ENCODE data around the gene CDH3. TPM values are rescaled to one million over a fixed set of nuclear protein-coding genes. Genes with fewer than 3 reads are reported as not detected.

The CDH3 gene
- total and polyA plus RNA-seq, 2 of the 13 experiments (the other 11 are each of a cell fraction or from before 2014, with no cell fraction given), result 0.11 TPM; not detected in 1

- ChIA-PET POLR2A (no interaction called here), CTCF (ENCODE audit: low intra/inter-chr PET ratio, low total read pairs) (no interaction called here)
- H3K4me1 ChIP-seq (ENCODE audit: insufficient read depth, low read length), result 0 out of 2 replicates have a peak, but pooled peaks cover 9% of the 10 kb centered on the region
- no peak overlapping the region for H3K27ac ChIP-seq (ENCODE audit: extremely low read length, insufficient read depth, low read length)
- in situ Hi-C loops (cut with HindIII; ENCODE audit: extremely low pct_ligation_motif_present, low pct_unique_long_range_greater_than_20kb), result no loop called here
- no peak for TF ChIP-seq ZNF549 (CRISPR knock-in tag; IDR thresholded peaks at IDR 0.05)
- no peak for TF ChIP-seq NPAS2 (CRISPR knock-in tag; IDR thresholded peaks at IDR 0.05; ENCODE audit: borderline replicate concordance)
- TF ChIP-seq RERE (CRISPR knock-in tag; IDR thresholded peaks at IDR 0.05; ENCODE audit: low read depth), result no peak
- TF ChIP-seq ZNF768 (CRISPR knock-in tag; IDR thresholded peaks at IDR 0.05), result no peak
- no peak for TF ChIP-seq DNMT1 (CRISPR knock-in tag; IDR thresholded peaks at IDR 0.05)
- no peak for TF ChIP-seq YEATS4 (CRISPR knock-in tag; IDR thresholded peaks at IDR 0.05; ENCODE audit: borderline replicate concordance)
- no peak for TF ChIP-seq GRHL1 (CRISPR knock-in tag; conservative IDR thresholded peaks at IDR 0.05)
- no peak for TF ChIP-seq KDM6A (CRISPR knock-in tag; IDR thresholded peaks at IDR 0.05; ENCODE audit: low read depth)
- TF ChIP-seq ZNF530 (CRISPR knock-in tag; IDR thresholded peaks at IDR 0.05; ENCODE audit: low read depth), result no peak
- no peak for TF ChIP-seq ZNF510 (CRISPR knock-in tag; IDR thresholded peaks at IDR 0.05; ENCODE audit: low read depth)
- no peak for TF ChIP-seq SATB2 (CRISPR knock-in tag; IDR thresholded peaks at IDR 0.05)
- no peak overlapping the region for H3K4me2 ChIP-seq (ENCODE audit: low read depth, low read length)
- DNase-seq (ENCODE audit: low spot score), result no peak
- H4K20me1 ChIP-seq (ENCODE audit: insufficient read depth, low read length), result no peaks in the 10 kb centered on the region
- ATAC-seq, result peak; percentile 53
- 16% methylated on average over 5 of the region's 5 CpGs for whole genome bisulfite sequencing (ENCODE audit: low lambda C conversion rate)
- no peaks in the 10 kb centered on the region for H3K36me3 ChIP-seq (replicated peaks in 1 of 2; ENCODE audit: control insufficient read depth in 1 of 2, insufficient read depth in 2 of 2, low read length in 2 of 2)
- intact Hi-C loops (cut with micrococcal nuclease; ENCODE audit: unreplicated experiment), result no loop called here
- BruUV-seq (replicated peaks), result no TSS peak
- H3K27me3 ChIP-seq (ENCODE audit: control insufficient read depth in 1 of 2, insufficient read depth in 2 of 2, low read length in 2 of 2), result no peaks in the 10 kb centered on the region; a peak in 1 of 5 replicates
- H2AFZ ChIP-seq (ENCODE audit: low read length), result no peak overlapping the region
- H3K79me2 ChIP-seq (ENCODE audit: insufficient read depth, low read length), result no peaks in the 10 kb centered on the region
- FAIRE-seq, result peak; percentile 8
- H3K9me3 ChIP-seq (ENCODE audit: low read length), result no peaks in the 10 kb centered on the region
- H3K9ac ChIP-seq (ENCODE audit: insufficient read depth, low read depth, low read length), result no peak overlapping the region
- H3K4me3 ChIP-seq (replicated peaks in 1 of 3; ENCODE audit: insufficient read depth in 1 of 3, low read depth in 2 of 3, low read length in 3 of 3), result no peak overlapping the region
Measured at GRCh38 chr16:68676113-68676860, 31.2 kb downstream of the CDH3 start.
